Neuronal stem cell (in vitro differentiated cells): ENCODE data around the gene OR51F2. TPM values are rescaled to one million over a fixed set of nuclear protein-coding genes. Genes with fewer than 3 reads are reported as not detected.

Source experiments
- DNase-seq: peaks from one replicate; pipeline ENCODE4 v3.0.0-alpha.2; 2013; ENCODE audit warnings: low spot score
- H2AFZ ChIP-seq: one replicate; pipeline ENCODE4 v1.6.1; 2013; ENCODE audit warnings: mild to moderate bottlenecking, low read length, inconsistent platforms
- H2AK5ac ChIP-seq: 2 replicates; pipeline ENCODE4 v1.6.1; 2013; ENCODE audit warnings: low read depth, mild to moderate bottlenecking, inconsistent platforms, low read length, moderate library complexity, mixed read lengths
- H2BK120ac ChIP-seq: 2 replicates; pipeline ENCODE4 v1.6.1; 2013; ENCODE audit warnings: low read depth, mild to moderate bottlenecking, inconsistent platforms, low read length, moderate library complexity, mixed read lengths
- H2BK12ac ChIP-seq: one replicate; pipeline ENCODE4 v1.6.1; 2013; ENCODE audit warnings: low read length, inconsistent platforms
- H2BK15ac ChIP-seq: 2 replicates; pipeline ENCODE4 v1.6.1; 2013; ENCODE audit warnings: mild to moderate bottlenecking, low read length, inconsistent platforms, mixed read lengths
- H2BK5ac ChIP-seq: one replicate; pipeline ENCODE4 v1.6.1; 2013; ENCODE audit warnings: inconsistent platforms, mild to moderate bottlenecking, low read length, moderate library complexity
- H3K14ac ChIP-seq: one replicate; pipeline ENCODE4 v1.6.1; 2013; ENCODE audit warnings: low read length, inconsistent platforms
- H3K18ac ChIP-seq: 2 replicates; pipeline ENCODE4 v1.6.1; 2013; ENCODE audit warnings: low read length, inconsistent platforms
- H3K23ac ChIP-seq: 2 replicates; pipeline ENCODE4 v1.6.1; 2013; ENCODE audit warnings: low read depth, mild to moderate bottlenecking, mixed read lengths, low read length, inconsistent platforms; ENCODE audit not compliant: poor library complexity
- H3K27ac ChIP-seq: replicated peaks from 3 replicates; pipeline ENCODE4 v1.5.1; 2013; ENCODE audit warnings: low read length, inconsistent platforms
- H3K27me3 ChIP-seq, 3 experiments: 2 replicates each; pipeline ENCODE4 v1.6.1; 2013; ENCODE audit warnings: low read length in 3 of 3, mild to moderate bottlenecking in 2 of 3, inconsistent platforms in 1 of 3, low read depth in 1 of 3, mixed read lengths in 1 of 3, moderate library complexity in 1 of 3; ENCODE audit not compliant: control insufficient read depth in 3 of 3, insufficient read depth in 3 of 3
- H3K36me3 ChIP-seq, 2 donors: replicated peaks in 1 of 2; 2 replicates each; pipeline ENCODE4 v1.6.1; 2013; ENCODE audit warnings: low read length in 2 of 2; ENCODE audit not compliant: control insufficient read depth in 2 of 2, insufficient read depth in 2 of 2
- H3K4ac ChIP-seq: 2 replicates; pipeline ENCODE4 v1.6.1; 2013; ENCODE audit warnings: inconsistent platforms, mild to moderate bottlenecking, low read length, moderate library complexity
- H3K4me1 ChIP-seq, 2 donors: 1 replicate in 1 of 2; 2 replicates in 1 of 2; pipeline ENCODE4 v1.6.1; 2013; ENCODE audit warnings: low read length in 2 of 2, low read depth in 1 of 2; ENCODE audit not compliant: control insufficient read depth in 2 of 2, insufficient read depth in 1 of 2
- H3K4me2 ChIP-seq: one replicate; pipeline ENCODE4 v1.6.1; 2013; ENCODE audit warnings: mild to moderate bottlenecking, low read length, inconsistent platforms; ENCODE audit not compliant: insufficient read depth, poor library complexity, severe bottlenecking
- H3K4me3 ChIP-seq, 2 donors: 2 replicates each; pipeline ENCODE4 v1.5.1; 2013; ENCODE audit warnings: low read length in 2 of 2, mild to moderate bottlenecking in 2 of 2, inconsistent platforms in 1 of 2, moderate library complexity in 1 of 2
- H3K79me1 ChIP-seq: one replicate; pipeline ENCODE4 v1.6.1; 2013; ENCODE audit warnings: low read depth, mild to moderate bottlenecking, inconsistent platforms, low read length, moderate library complexity
- H3K9ac ChIP-seq: one replicate; pipeline ENCODE4 v1.6.1; 2013; ENCODE audit warnings: mild to moderate bottlenecking, low read depth, low read length, inconsistent platforms; ENCODE audit not compliant: poor library complexity
- H3K9me3 ChIP-seq, 2 donors: replicated peaks in 1 of 2; 2 replicates each; pipeline versions ENCODE3 to v1.6.1; 2013; ENCODE audit warnings: low read length in 2 of 2, mild to moderate bottlenecking in 2 of 2, inconsistent platforms in 1 of 2, low read depth in 1 of 2, mixed read lengths in 1 of 2, moderate library complexity in 1 of 2; ENCODE audit not compliant: control insufficient read depth in 2 of 2, insufficient read depth in 1 of 2
- H4K8ac ChIP-seq: one replicate; pipeline ENCODE4 v1.6.1; 2013; ENCODE audit warnings: low read depth, mild to moderate bottlenecking, inconsistent platforms, low read length, moderate library complexity
- H4K91ac ChIP-seq: one replicate; pipeline ENCODE4 v1.6.1; 2013; ENCODE audit warnings: low read length, low read depth, mild to moderate bottlenecking, inconsistent platforms; ENCODE audit not compliant: poor library complexity
- WGBS, 2 donors: extraction: QIAGEN DNeasy Blood & Tissue Kit; methylation state at CpG; one replicate each; pipeline ENCODE4 v1.1.7; 2013; ENCODE audit warnings: missing lambda C conversion rate in 2 of 2, mixed read lengths in 1 of 2; ENCODE audit not compliant: insufficient read length in 2 of 2, insufficient replicate concordance in 1 of 2; ENCODE audit errors: extremely low coverage in 2 of 2; 5-methylcytosine and 5-hydroxymethylcytosine counted together
- polyA plus RNA-seq, 2 experiments: library from polyadenylated mRNA; stranded (reverse); fragments of 200-250 nt; gene quantifications; one replicate each; pipeline ENCODE4 v1.2.3, GENCODE V29; 2013

Gene OR51F2
- polyA plus RNA-seq (2013, experiment 1 of 2) = not detected
- not detected for polyA plus RNA-seq (2013, experiment 2 of 2)

- Histone ChIP-seq H2BK5ac (no peak within 1 kb of the TSS), H3K4ac (no peak within 1 kb of the TSS), H3K79me1 (no peaks in the 10 kb centered on the region), H3K4me1 (no peaks in the 10 kb centered on the region), H2BK120ac (no peak within 1 kb of the TSS), H2AK5ac (no peak within 1 kb of the TSS), H3K27ac (no peak within 1 kb of the TSS), H3K18ac (no peak within 1 kb of the TSS), H4K91ac (no peak within 1 kb of the TSS), H3K4me2 (no peak within 1 kb of the TSS), H3K23ac (no peak within 1 kb of the TSS), H3K14ac (no peak within 1 kb of the TSS), H2BK12ac (no peak within 1 kb of the TSS), H2BK15ac (no peak within 1 kb of the TSS), H3K36me3 (no peaks in the 10 kb centered on the region), H3K9ac (no peak within 1 kb of the TSS), H2AFZ (no peak within 1 kb of the TSS), H4K8ac (no peak within 1 kb of the TSS), H3K9me3 (no peaks in the 10 kb centered on the region), H3K4me3 (peak within 1 kb of the TSS in 1 of 2 donors; percentile 17), H3K27me3 (no peaks in the 10 kb centered on the region)
- no peak for DNase-seq
- WGBS, 2 donors = no CpG with 5 or more reads among the region's 1 CpG
Measured at GRCh38 chr11:4821021-4821420, at the start of gene OR51F2. Gene OR51F2, plus strand, starts transcription at chr11:4821321. Its CDS starts 101 bp downstream, at chr11:4821422.

DNA sequence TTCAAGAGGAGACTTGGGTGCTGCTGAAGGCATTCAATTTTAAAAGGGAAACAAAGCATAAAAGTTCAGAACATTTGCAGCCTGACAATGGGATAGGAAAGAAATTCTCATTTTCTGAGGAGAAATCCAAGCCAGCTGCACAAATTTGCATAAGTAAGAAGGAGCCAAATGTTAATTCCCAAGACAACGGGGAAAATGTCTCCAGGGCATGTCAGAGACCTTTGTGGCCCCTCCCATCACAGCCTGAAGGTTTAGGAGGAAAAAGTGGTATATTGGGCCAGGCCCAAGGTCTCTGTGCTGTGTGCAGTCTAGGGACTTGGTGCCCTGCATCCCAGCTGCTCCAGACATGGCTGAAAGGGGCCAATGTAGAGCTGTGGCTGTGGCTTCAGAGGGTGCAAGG, 38.7 kb upstream of the OR51F2 start:
- H2BK12ac ChIP-seq = no peak overlapping the region
- no peak overlapping the region for H3K18ac ChIP-seq
- H4K8ac ChIP-seq = no peak overlapping the region
- H2BK120ac ChIP-seq = no peak overlapping the region
- H3K4me1 ChIP-seq = no peaks in the 10 kb centered on the region
- H3K36me3 ChIP-seq = no peaks in the 10 kb centered on the region
- H3K14ac ChIP-seq = no peak overlapping the region
- WGBS, 2 donors = no CpG with 5 or more reads among the region's 1 CpG
- no peak overlapping the region for H3K27ac ChIP-seq
- no peak overlapping the region for H2BK5ac ChIP-seq
- DNase-seq = no peak
- H3K4me3 ChIP-seq = no peak overlapping the region
- H2BK15ac ChIP-seq = no peak overlapping the region
- H3K4ac ChIP-seq = no peak overlapping the region
- no peaks in the 10 kb centered on the region for H3K9me3 ChIP-seq
- no peaks in the 10 kb centered on the region for H3K79me1 ChIP-seq
- H2AK5ac ChIP-seq = no peak overlapping the region
- no peak overlapping the region for H2AFZ ChIP-seq
- no peak overlapping the region for H3K23ac ChIP-seq
- H3K27me3 ChIP-seq = no peaks in the 10 kb centered on the region
- no peak overlapping the region for H4K91ac ChIP-seq
- no peak overlapping the region for H3K9ac ChIP-seq
- no peak overlapping the region for H3K4me2 ChIP-seq

GRCh38 chr11:4797206-4797605, 23.9 kb upstream of the OR51F2 start:
- no peak overlapping the region for H4K8ac ChIP-seq
- H3K14ac ChIP-seq = no peak overlapping the region
- H3K4me1 ChIP-seq = no peaks in the 10 kb centered on the region
- H2BK15ac ChIP-seq = no peak overlapping the region
- H3K9me3 ChIP-seq = no peaks in the 10 kb centered on the region
- no peak overlapping the region for H2BK5ac ChIP-seq
- no peak overlapping the region for H3K23ac ChIP-seq
- H3K9ac ChIP-seq = no peak overlapping the region
- H3K27ac ChIP-seq = no peak overlapping the region
- no peak overlapping the region for H2AFZ ChIP-seq
- H3K4me2 ChIP-seq = no peak overlapping the region
- no CpG with 5 or more reads among the region's 2 CpGs for WGBS, 2 donors
- no peaks in the 10 kb centered on the region for H3K79me1 ChIP-seq
- no peak overlapping the region for H3K4me3 ChIP-seq
- no peak overlapping the region for H2BK120ac ChIP-seq
- no peak overlapping the region for H3K4ac ChIP-seq
- H3K27me3 ChIP-seq = no peaks in the 10 kb centered on the region
- H4K91ac ChIP-seq = no peak overlapping the region
- H3K18ac ChIP-seq = no peak overlapping the region
- H2BK12ac ChIP-seq = no peak overlapping the region
- no peak overlapping the region for H2AK5ac ChIP-seq
- no peak for DNase-seq
- no peaks in the 10 kb centered on the region for H3K36me3 ChIP-seq

DNA sequence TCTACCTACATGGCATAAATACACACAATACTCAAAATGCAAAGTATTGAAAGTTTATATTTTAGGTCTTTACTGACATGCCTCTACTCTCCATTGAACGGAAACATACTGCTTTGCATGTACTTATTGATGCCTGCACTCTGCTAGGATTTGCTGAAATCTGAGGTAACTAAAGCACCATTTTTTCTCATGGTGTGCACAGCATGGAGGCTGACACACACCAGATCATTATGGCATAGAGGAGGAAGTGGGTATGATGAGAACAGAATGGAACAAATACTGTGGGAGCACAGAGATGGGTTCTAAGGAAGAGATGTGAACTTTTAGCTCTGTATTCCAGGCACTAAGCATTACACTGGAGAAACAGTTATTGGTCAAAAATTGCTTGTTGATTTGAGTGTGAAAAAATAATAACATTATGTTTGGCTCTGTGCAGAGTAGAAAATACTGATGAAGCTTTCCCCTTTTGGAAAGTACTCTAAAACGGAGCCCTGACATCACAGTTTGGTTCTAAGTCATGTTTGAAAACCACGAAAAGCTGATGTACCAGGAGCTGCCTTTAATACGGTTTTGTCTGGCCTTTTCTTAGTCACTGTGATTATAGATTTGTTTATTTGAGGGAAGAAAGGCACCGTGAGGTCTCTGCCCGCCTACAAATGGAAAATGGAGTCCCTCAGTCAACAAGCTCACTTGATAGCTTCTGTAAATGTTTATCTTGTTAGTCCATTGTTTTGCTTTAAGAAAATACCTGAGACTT, 22.5 kb upstream of the OR51F2 start:
- Histone ChIP-seq H2BK12ac (no peak overlapping the region), H3K18ac (no peak overlapping the region), H3K14ac (no peak overlapping the region), H3K4me2 (no peak overlapping the region), H3K79me1 (no peaks in the 10 kb centered on the region), H3K4ac (no peak overlapping the region), H2BK15ac (no peak overlapping the region), H3K4me3 (no peak overlapping the region), H2AK5ac (no peak overlapping the region), H3K36me3 (no peaks in the 10 kb centered on the region), H3K9ac (no peak overlapping the region), H4K91ac (no peak overlapping the region), H2BK5ac (no peak overlapping the region), H4K8ac (no peak overlapping the region), H3K9me3 (no peaks in the 10 kb centered on the region), H3K27ac (no peak overlapping the region), H3K27me3 (no peaks in the 10 kb centered on the region), H2AFZ (no peak overlapping the region), H2BK120ac (no peak overlapping the region), H3K23ac (no peak overlapping the region), H3K4me1 (no peaks in the 10 kb centered on the region)
- WGBS, 2 donors = no CpG with 5 or more reads among the region's 6 CpGs
- no peak for DNase-seq
